Peyer's patch (tissue), 4 donors: ENCODE measurements around the gene HYCC2. TPM values are rescaled to one million over a fixed set of nuclear protein-coding genes. Genes with fewer than 3 reads are reported as not detected.
"Not testable (repeated sequence)": the region's sequence is repeated elsewhere in the genome, so short reads cannot be mapped to it uniquely, and the experiment has no call there.

Experiments used
- DNase-seq, 3 donors: peaks; one replicate each; pipeline ENCODE4 v3.0.0-alpha.2; 2017 to 2019
- H3K27ac ChIP-seq, 4 donors: fragments of 200-600 bp; sonication (generic); one replicate each; pipeline ENCODE4 v1.5.1; 2016 to 2019
- H3K27me3 ChIP-seq, 2 donors: fragments of 200-600 bp; sonication (generic); one replicate each; pipeline ENCODE4 v1.5.1; 2019
- H3K36me3 ChIP-seq, 3 donors: fragments of 200-600 bp; sonication (generic); one replicate each; pipeline ENCODE4 v1.5.1; 2016 to 2019
- H3K4me1 ChIP-seq, 4 donors: fragments of 200-600 bp; sonication (generic); one replicate each; pipeline ENCODE4 v1.5.1; 2016 to 2019
- H3K4me3 ChIP-seq, 4 donors: fragments of 200-600 bp; sonication (generic); 1 replicate in 3 of 4; 2 replicates in 1 of 4; pipeline ENCODE4 v1.5.1; 2016 to 2019; ENCODE audit warnings: mild to moderate bottlenecking in 1 of 4
- H3K9me3 ChIP-seq, 4 donors: fragments of 200-600 bp; sonication (generic); one replicate each; pipeline ENCODE4 v1.5.1; 2016 to 2019; ENCODE audit warnings: mild to moderate bottlenecking in 1 of 4
- CTCF ChIP-seq, 6 experiments: fragments of 450-650 bp in 4 of 6; fragments of 200-600 bp in 2 of 6; sonication (generic) in 1 of 6; IDR thresholded peaks; one replicate each; pipeline ENCODE4 v1.5.1; 2017 to 2019; ENCODE audit warnings: antibody characterized with exemption in 6 of 6, mild to moderate bottlenecking in 3 of 6, moderate library complexity in 1 of 6
- POLR2A ChIP-seq, 2 donors: fragments of 450-650 bp; IDR thresholded peaks; one replicate each; pipeline ENCODE4 v1.5.1; 2017; ENCODE audit warnings: antibody characterized with exemption in 2 of 2, mild to moderate bottlenecking in 2 of 2, moderate library complexity in 2 of 2
- total RNA-seq, 4 donors: library from RNA; depleted of rRNA; stranded (reverse); fragments of >200 nt; gene quantifications; one replicate each; pipeline ENCODE4 v1.1.0, GENCODE V29; 2016

The HYCC2 gene
- total RNA-seq, result 10 to 100 TPM; 17.3 to 31.9 (median 29.0) TPM

GRCh38 chr2:201071479-201072200, at the start of gene HYCC2, which contains the start of gene NDUFB3:
TSS of gene HYCC2 (minus strand) at chr2:201071671. CDS start at chr2:201024009, 47,662 bp downstream.
TSS of gene NDUFB3 (plus strand) at chr2:201072001. CDS start at chr2:201078883, 6,882 bp downstream.
- H3K4me3 ChIP-seq, result peak within 1 kb of the TSS; percentile 66 to 90 (median 74)
- no peaks in the 10 kb centered on the region for H3K9me3 ChIP-seq
- DNase-seq, result peak; percentile 93 to 96 (median 93)
- TF ChIP-seq CTCF (IDR thresholded peaks at IDR 0.05), result peak; percentile 24 to 68 (median 43)
- TF ChIP-seq POLR2A (IDR thresholded peaks at IDR 0.05), result peak; percentile 57 to 75
- H3K4me1 ChIP-seq, result peaks cover 0 to 30% (median 7%) of the 10 kb centered on the region in 4 donors
- no peaks in the 10 kb centered on the region for H3K27me3 ChIP-seq
- peak within 1 kb of the TSS; percentile 83 to 91 (median 90) for H3K27ac ChIP-seq
- H3K36me3 ChIP-seq, result no peaks in the 10 kb centered on the region

GRCh38 chr2:201118961-201119854, 47.7 kb upstream of the HYCC2 start:
- no peaks in the 10 kb centered on the region for H3K9me3 ChIP-seq
- peaks cover 0 to 36% (median 5%) of the 10 kb centered on the region in 4 donors for H3K4me1 ChIP-seq
- DNase-seq, result no peak
- peak overlapping the region; percentile 99 to 100 (median 100) for H3K27ac ChIP-seq
- H3K36me3 ChIP-seq, result no peaks in the 10 kb centered on the region
- peak overlapping the region; percentile 84 to 94 (median 92) for H3K4me3 ChIP-seq
- no peak for TF ChIP-seq POLR2A (IDR thresholded peaks at IDR 0.05)
- TF ChIP-seq CTCF (IDR thresholded peaks at IDR 0.05), result no peak
- no peaks in the 10 kb centered on the region for H3K27me3 ChIP-seq

GRCh38 chr2:201118121-201118960, 46.9 kb upstream of the HYCC2 start:
- peak; percentile 85 to 97 (median 96) for DNase-seq
- peak in 1 of 2 donors; percentile 67 for TF ChIP-seq POLR2A (IDR thresholded peaks at IDR 0.05)
- peak in 5 of 6 experiments; percentile 10 to 50 (median 41) for TF ChIP-seq CTCF (IDR thresholded peaks at IDR 0.05)
- Histone ChIP-seq H3K9me3 (no peaks in the 10 kb centered on the region), H3K27ac (peak overlapping the region; percentile 99 to 100 (median 100)), H3K27me3 (no peaks in the 10 kb centered on the region), H3K4me1 (peaks cover 0 to 27% (median 3%) of the 10 kb centered on the region in 4 donors), H3K36me3 (no peaks in the 10 kb centered on the region), H3K4me3 (peak overlapping the region; percentile 84 to 94 (median 92))

- peak overlapping the region; percentile 99 to 100 (median 100) for H3K27ac ChIP-seq
- not testable (repeated sequence) for H3K27me3 ChIP-seq, H3K9me3 ChIP-seq, H3K36me3 ChIP-seq
- H3K4me3 ChIP-seq, result peak overlapping the region; percentile 84 to 94 (median 92)
- H3K4me1 ChIP-seq, result peaks cover 0 to 21% (median under 1%) of the 10 kb centered on the region in 4 donors
- peak in 1 of 3 donors; percentile 31 for DNase-seq
Measured at GRCh38 chr2:201117735-201118094, 46.2 kb upstream of the HYCC2 start.

GRCh38 chr2:201116959-201117734, 45.7 kb upstream of the HYCC2 start:
- H3K36me3 ChIP-seq, result no peaks in the 10 kb centered on the region
- DNase-seq, result peak in 2 of 3 donors; percentile 54 to 83
- TF ChIP-seq CTCF (IDR thresholded peaks at IDR 0.05), result peak; percentile 30 to 57 (median 48)
- TF ChIP-seq POLR2A (IDR thresholded peaks at IDR 0.05), result peak in 1 of 2 donors; percentile 26
- H3K4me1 ChIP-seq, result peaks cover 0 to 15% (median 0%) of the 10 kb centered on the region in 4 donors
- peak overlapping the region; percentile 84 to 94 (median 92) for H3K4me3 ChIP-seq
- no peaks in the 10 kb centered on the region for H3K27me3 ChIP-seq
- H3K27ac ChIP-seq, result peak overlapping the region; percentile 99 to 100 (median 100)
- H3K9me3 ChIP-seq, result no peaks in the 10 kb centered on the region
